HepG2 (cell line): Measurements from ENCODE around the gene PPARA. TPM values are rescaled to one million over a fixed set of nuclear protein-coding genes. Genes with fewer than 3 reads are reported as not detected.

ENCODE experiments used
- FOXA1 ChIP-seq, 2 experiments: fragments of 450-650 bp in 1 of 2; sonication (generic) in 1 of 2; formaldehyde crosslinking in 1 of 2; IDR thresholded peaks; 2 replicates each; pipeline versions ENCODE4 v1.4.0 to v1.6.1; 2016 to 2020; ENCODE audit warnings: missing genetic modification reagents in 1 of 2
- NR2F2 ChIP-seq: IDR thresholded peaks from 2 replicates; pipeline ENCODE4 v1.6.1; 2012; ENCODE audit warnings: low read depth, inconsistent platforms, borderline replicate concordance
- RBM22 ChIP-seq: fragments of 200-400 bp; formaldehyde crosslinking; optimal IDR thresholded peaks from 2 replicates; pipeline ENCODE3; 2017; ENCODE audit warnings: mild to moderate bottlenecking, low read length, moderate library complexity
- SRSF1 ChIP-seq: fragments of 200-400 bp; formaldehyde crosslinking; optimal IDR thresholded peaks from 2 replicates; pipeline ENCODE3; 2017; ENCODE audit warnings: mild to moderate bottlenecking, low read depth, low read length, moderate library complexity
- SRSF4 ChIP-seq: fragments of 200-400 bp; formaldehyde crosslinking; IDR thresholded peaks from one replicate; pipeline ENCODE4 v1.6.1; 2018; ENCODE audit warnings: mild to moderate bottlenecking, low read depth, low read length, moderate library complexity; ENCODE audit not compliant: poor library complexity, severe bottlenecking
- SSRP1 ChIP-seq: IDR thresholded peaks from 2 replicates; pipeline ENCODE4 v1.6.1; 2016; ENCODE audit warnings: control low read depth
- ZNF121 ChIP-seq: sonication (generic); formaldehyde crosslinking; IDR thresholded peaks from 2 replicates; pipeline ENCODE4 v1.5.0; 2020; ENCODE audit warnings: mild to moderate bottlenecking, missing genetic modification reagents
- ZNF20 ChIP-seq: sonication (generic); formaldehyde crosslinking; IDR thresholded peaks from 2 replicates; pipeline ENCODE4 v1.4.0; 2020; ENCODE audit warnings: mild to moderate bottlenecking, moderate library complexity, missing genetic modification reagents
- ZNF264 ChIP-seq: sonication (generic); formaldehyde crosslinking; IDR thresholded peaks from 2 replicates; pipeline ENCODE4 v1.4.0; 2020; ENCODE audit warnings: missing genetic modification reagents
- ZNF274 ChIP-seq: sonication (generic); formaldehyde crosslinking; IDR thresholded peaks from 2 replicates; pipeline ENCODE4 v1.5.1; 2020; ENCODE audit warnings: mild to moderate bottlenecking, missing genetic modification reagents
- ZNF83 ChIP-seq: sonication (generic); formaldehyde crosslinking; IDR thresholded peaks from 2 replicates; pipeline ENCODE4 v1.4.0; 2020; ENCODE audit warnings: missing genetic modification reagents, mild to moderate bottlenecking, borderline replicate concordance
- ZSCAN31 ChIP-seq: sonication (generic); formaldehyde crosslinking; IDR thresholded peaks from 2 replicates; pipeline ENCODE4 v1.5.0; 2020; ENCODE audit warnings: low read depth, mild to moderate bottlenecking, missing genetic modification reagents
- polyA plus RNA-seq, 8 experiments: library from polyadenylated mRNA; depleted of rRNA in 3 of 8; stranded (reverse) in 7 of 8; unstranded in 1 of 8; fragments of >200 nt; fragmentation: Illumina TruSeq in 4 of 8; extraction: Trizol in 4 of 8; gene quantifications; 2 replicates each; pipeline versions ENCODE4 v1.2.1 to v1.2.3, GENCODE V29; 2011 to 2016; ENCODE audit warnings: low read depth in 4 of 8, missing spikeins in 1 of 8, mixed read lengths in 1 of 8; ENCODE audit not compliant: insufficient read depth in 1 of 8
- total RNA-seq, 5 experiments: library from RNA; depleted of rRNA; stranded (reverse); fragments of >200 nt; fragmentation: Illumina TruSeq; extraction: Trizol; gene quantifications; 2 replicates each; pipeline ENCODE4 v1.2.3, GENCODE V29; 2016; ENCODE audit warnings: low read depth in 1 of 5
- TF ChIP-seq, protein P1 (sequence below): sonication (generic); formaldehyde crosslinking; IDR thresholded peaks from 2 replicates; pipeline ENCODE4 v1.8.1; 2023; ENCODE audit warnings: missing genetic modification reagents, inconsistent platforms, borderline replicate concordance
- TF ChIP-seq, protein P2 (sequence below): sonication (generic); formaldehyde crosslinking; IDR thresholded peaks from 2 replicates; pipeline ENCODE4 v1.5.1; 2020; ENCODE audit warnings: missing genetic modification reagents, mild to moderate bottlenecking, borderline replicate concordance
- TF ChIP-seq, protein P3 (sequence below): sonication (generic); formaldehyde crosslinking; IDR thresholded peaks from 2 replicates; pipeline ENCODE4 v1.4.0; 2020; ENCODE audit warnings: missing genetic modification reagents
- TF ChIP-seq, protein P4 (sequence below): IDR thresholded peaks from 2 replicates; pipeline ENCODE4 v1.6.1; 2016; ENCODE audit warnings: mild to moderate bottlenecking, missing biosample characterization, missing genetic modification reagents
- TF ChIP-seq, protein P5 (sequence below): sonication (generic); formaldehyde crosslinking; IDR thresholded peaks from 2 replicates; pipeline ENCODE4 v1.4.0; 2020; ENCODE audit warnings: low read depth, missing genetic modification reagents
- TF ChIP-seq, protein P6 (sequence below): sonication (generic); formaldehyde crosslinking; IDR thresholded peaks from 2 replicates; pipeline ENCODE4 v1.4.0; 2020; ENCODE audit warnings: missing genetic modification reagents, borderline replicate concordance

PPARA gene
- total and polyA plus RNA-seq, 2 of the 13 experiments (the other 11 are each of a cell fraction or from before 2014, with no cell fraction given): 18.2 to 24.7 TPM

DNA sequence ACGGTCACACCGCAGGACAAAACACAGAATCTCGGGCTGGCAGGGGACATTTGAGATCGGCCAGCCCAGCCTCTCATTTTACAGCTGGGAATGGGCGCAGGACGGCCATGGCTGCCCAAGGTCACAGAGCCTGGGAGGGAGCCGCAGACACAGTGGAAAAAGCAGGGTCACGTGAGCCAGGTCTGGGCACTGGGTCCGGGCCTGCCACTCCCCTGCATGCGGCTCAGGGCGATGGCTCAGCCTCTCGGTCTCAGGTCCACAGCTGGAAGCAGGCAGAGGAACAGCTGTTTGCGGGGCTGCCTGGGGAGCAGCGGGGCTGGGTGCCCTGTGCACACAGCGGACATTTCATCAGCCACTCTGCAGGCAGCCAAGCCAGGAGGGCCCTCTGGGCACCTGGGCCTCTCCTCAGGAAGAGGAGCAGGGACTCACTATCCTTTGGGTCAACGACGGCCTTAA is 10.4 kb upstream of the PPARA start (continued):
- TF ChIP-seq, protein P1, sequence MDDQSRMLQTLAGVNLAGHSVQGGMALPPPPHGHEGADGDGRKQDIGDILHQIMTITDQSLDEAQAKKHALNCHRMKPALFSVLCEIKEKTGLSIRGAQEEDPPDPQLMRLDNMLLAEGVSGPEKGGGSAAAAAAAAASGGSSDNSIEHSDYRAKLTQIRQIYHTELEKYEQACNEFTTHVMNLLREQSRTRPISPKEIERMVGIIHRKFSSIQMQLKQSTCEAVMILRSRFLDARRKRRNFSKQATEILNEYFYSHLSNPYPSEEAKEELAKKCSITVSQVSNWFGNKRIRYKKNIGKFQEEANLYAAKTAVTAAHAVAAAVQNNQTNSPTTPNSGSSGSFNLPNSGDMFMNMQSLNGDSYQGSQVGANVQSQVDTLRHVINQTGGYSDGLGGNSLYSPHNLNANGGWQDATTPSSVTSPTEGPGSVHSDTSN (CRISPR knock-in tag): no peak
- TF ChIP-seq ZSCAN31 (CRISPR knock-in tag) (no peak), RBM22 (no peak), ZNF264 (no peak), NR2F2 (no peak), FOXA1 (IDR thresholded peaks at IDR 0.05) (no peak), FOXA1 (CRISPR knock-in tag; IDR thresholded peaks at IDR 0.05) (no peak), ZNF274 (CRISPR knock-in tag) (peak; percentile 29; the same call in 1 of the 2 replicates), SRSF1 (no peak), ZNF20 (CRISPR knock-in tag) (no peak), SSRP1 (CRISPR knock-in tag) (no peak), ZNF83 (CRISPR knock-in tag) (no peak), ZNF121 (CRISPR knock-in tag) (peak; percentile 64; the same call in 1 of the 2 replicates), SRSF4 (no peak)
- TF ChIP-seq, protein P2, sequence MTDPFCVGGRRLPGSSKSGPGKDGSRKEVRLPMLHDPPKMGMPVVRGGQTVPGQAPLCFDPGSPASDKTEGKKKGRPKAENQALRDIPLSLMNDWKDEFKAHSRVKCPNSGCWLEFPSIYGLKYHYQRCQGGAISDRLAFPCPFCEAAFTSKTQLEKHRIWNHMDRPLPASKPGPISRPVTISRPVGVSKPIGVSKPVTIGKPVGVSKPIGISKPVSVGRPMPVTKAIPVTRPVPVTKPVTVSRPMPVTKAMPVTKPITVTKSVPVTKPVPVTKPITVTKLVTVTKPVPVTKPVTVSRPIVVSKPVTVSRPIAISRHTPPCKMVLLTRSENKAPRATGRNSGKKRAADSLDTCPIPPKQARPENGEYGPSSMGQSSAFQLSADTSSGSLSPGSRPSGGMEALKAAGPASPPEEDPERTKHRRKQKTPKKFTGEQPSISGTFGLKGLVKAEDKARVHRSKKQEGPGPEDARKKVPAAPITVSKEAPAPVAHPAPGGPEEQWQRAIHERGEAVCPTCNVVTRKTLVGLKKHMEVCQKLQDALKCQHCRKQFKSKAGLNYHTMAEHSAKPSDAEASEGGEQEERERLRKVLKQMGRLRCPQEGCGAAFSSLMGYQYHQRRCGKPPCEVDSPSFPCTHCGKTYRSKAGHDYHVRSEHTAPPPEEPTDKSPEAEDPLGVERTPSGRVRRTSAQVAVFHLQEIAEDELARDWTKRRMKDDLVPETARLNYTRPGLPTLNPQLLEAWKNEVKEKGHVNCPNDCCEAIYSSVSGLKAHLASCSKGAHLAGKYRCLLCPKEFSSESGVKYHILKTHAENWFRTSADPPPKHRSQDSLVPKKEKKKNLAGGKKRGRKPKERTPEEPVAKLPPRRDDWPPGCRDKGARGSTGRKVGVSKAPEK: no peak
- TF ChIP-seq, protein P3, sequence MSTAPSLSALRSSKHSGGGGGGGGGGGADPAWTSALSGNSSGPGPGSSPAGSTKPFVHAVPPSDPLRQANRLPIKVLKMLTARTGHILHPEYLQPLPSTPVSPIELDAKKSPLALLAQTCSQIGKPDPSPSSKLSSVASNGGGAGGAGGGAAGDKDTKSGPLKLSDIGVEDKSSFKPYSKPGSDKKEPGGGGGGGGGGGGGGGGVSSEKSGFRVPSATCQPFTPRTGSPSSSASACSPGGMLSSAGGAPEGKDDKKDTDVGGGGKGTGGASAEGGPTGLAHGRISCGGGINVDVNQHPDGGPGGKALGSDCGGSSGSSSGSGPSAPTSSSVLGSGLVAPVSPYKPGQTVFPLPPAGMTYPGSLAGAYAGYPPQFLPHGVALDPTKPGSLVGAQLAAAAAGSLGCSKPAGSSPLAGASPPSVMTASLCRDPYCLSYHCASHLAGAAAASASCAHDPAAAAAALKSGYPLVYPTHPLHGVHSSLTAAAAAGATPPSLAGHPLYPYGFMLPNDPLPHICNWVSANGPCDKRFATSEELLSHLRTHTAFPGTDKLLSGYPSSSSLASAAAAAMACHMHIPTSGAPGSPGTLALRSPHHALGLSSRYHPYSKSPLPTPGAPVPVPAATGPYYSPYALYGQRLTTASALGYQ: no peak
- TF ChIP-seq, protein P4, sequence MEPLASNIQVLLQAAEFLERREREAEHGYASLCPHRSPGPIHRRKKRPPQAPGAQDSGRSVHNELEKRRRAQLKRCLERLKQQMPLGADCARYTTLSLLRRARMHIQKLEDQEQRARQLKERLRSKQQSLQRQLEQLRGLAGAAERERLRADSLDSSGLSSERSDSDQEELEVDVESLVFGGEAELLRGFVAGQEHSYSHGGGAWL (CRISPR knock-in tag): peak; percentile 73; the same call in 1 of the 2 replicates
- TF ChIP-seq, protein P5, sequence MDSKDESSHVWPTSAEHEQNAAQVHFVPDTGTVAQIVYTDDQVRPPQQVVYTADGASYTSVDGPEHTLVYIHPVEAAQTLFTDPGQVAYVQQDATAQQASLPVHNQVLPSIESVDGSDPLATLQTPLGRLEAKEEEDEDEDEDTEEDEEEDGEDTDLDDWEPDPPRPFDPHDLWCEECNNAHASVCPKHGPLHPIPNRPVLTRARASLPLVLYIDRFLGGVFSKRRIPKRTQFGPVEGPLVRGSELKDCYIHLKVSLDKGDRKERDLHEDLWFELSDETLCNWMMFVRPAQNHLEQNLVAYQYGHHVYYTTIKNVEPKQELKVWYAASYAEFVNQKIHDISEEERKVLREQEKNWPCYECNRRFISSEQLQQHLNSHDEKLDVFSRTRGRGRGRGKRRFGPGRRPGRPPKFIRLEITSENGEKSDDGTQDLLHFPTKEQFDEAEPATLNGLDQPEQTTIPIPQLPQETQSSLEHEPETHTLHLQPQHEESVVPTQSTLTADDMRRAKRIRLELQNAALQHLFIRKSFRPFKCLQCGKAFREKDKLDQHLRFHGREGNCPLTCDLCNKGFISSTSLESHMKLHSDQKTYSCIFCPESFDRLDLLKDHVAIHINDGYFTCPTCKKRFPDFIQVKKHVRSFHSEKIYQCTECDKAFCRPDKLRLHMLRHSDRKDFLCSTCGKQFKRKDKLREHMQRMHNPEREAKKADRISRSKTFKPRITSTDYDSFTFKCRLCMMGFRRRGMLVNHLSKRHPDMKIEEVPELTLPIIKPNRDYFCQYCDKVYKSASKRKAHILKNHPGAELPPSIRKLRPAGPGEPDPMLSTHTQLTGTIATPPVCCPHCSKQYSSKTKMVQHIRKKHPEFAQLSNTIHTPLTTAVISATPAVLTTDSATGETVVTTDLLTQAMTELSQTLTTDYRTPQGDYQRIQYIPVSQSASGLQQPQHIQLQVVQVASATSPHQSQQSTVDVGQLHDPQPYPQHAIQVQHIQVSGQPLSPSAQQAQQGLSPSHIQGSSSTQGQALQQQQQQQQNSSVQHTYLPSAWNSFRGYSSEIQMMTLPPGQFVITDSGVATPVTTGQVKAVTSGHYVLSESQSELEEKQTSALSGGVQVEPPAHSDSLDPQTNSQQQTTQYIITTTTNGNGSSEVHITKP: no peak
- TF ChIP-seq, protein P6, sequence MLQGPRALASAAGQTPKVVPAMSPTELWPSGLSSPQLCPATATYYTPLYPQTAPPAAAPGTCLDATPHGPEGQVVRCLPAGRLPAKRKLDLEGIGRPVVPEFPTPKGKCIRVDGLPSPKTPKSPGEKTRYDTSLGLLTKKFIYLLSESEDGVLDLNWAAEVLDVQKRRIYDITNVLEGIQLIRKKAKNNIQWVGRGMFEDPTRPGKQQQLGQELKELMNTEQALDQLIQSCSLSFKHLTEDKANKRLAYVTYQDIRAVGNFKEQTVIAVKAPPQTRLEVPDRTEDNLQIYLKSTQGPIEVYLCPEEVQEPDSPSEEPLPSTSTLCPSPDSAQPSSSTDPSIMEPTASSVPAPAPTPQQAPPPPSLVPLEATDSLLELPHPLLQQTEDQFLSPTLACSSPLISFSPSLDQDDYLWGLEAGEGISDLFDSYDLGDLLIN (CRISPR knock-in tag): no peak
